ENCODE results near the gene FUT2.
"Not testable (repeated sequence)": the region's sequence is repeated elsewhere in the genome, so short reads cannot be mapped to it uniquely, and the experiment has no call there.

The FUT2 gene

GRCh38 chr19:48695743-48696352 is at the start of gene FUT2:
FUT2 (plus strand) TSS chr19:48695971; CDS start chr19:48702957, 6,986 bp downstream.
- peak; percentile 77 for DNase-seq

- peak; percentile 88 for DNase-seq
These were observed 49.6 kb upstream of the FUT2 start, which contains the start of gene CA11 for GRCh38 chr19:48646001-48646721. CA11 (minus strand) TSS chr19:48646187; CDS start chr19:48645632, 555 bp downstream.

DNA sequence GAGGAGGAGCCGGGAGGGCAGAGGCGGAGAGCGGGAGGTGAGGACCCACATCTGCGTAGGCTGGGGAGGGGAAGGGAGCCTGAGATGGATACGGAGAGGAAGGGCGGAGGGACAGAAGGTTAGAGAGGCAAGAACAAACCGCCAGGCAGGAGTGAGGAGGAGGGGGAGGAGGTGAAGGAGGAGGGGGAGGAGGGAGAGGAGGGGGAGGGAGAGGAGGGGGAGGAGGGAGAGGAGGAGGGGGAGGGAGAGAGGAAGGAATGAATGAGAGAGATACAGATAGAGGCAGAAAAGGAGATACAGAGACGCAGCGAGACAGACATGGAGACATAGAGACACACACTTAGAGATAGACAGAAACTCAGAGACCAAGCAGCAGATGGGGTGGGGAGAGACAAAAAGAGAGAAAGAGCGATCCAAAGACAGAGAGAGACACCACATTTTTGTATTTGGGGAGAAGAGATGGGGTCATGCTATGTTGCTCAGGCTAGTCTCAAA is 49.0 kb upstream of the FUT2 start:
- DNase-seq: no peak

DNA sequence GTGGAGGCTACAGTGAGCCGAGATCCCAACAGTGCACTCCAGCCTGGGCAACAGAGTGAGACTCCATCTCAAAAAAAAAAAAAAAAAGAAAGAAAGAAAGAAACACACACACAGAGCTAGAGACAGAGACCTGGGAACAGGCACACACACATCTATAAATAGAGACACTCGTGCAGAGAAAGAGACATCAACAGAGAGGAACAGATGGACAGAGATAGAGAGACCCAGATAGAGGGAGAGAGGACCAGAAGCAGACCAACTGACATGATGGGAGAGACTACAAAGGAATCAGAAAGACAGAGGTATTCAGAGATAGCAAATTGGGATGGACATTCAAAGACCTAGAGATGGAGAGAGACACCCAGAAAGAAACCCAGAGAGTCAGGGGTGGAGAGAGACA is 47.6 kb upstream of the FUT2 start:
- no peak for DNase-seq

DNA sequence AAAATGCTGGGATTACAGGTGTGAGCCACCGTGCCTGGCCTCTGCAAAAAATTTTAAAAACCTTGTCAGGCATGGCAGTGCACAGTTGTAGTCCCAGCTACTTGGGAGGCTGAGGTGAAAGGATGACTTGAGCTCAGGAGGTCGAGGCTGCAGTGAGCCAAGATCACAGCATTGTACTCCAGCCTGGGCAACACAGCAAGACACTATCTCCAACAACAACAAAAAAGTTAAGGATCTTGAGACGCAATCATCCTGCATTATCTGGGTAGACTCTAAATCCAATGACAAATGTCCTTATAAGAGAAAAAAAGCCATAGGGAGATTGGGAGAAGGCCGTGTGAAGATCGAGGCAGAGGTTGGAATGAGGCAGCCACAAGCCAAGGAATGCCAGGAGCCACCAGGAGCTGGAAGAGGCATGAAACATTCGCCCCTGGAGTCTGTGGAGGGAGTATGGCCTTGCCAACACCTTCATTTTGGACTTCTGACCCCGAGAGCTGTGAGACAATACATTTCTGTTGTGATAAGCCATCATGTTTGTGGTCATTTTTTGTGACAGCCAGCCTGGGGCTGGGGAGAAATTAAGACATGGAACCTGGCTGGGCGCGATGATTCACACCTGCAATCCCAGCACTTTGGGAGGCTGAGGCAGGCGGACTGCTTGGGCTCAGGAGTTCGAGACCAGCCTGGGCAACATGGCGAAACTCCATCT is 44.6 kb upstream of the FUT2 start:
- no peak for DNase-seq

GRCh38 chr19:48651683-48652048 is 44.1 kb upstream of the FUT2 start:
- DNase-seq: no peak

DNA sequence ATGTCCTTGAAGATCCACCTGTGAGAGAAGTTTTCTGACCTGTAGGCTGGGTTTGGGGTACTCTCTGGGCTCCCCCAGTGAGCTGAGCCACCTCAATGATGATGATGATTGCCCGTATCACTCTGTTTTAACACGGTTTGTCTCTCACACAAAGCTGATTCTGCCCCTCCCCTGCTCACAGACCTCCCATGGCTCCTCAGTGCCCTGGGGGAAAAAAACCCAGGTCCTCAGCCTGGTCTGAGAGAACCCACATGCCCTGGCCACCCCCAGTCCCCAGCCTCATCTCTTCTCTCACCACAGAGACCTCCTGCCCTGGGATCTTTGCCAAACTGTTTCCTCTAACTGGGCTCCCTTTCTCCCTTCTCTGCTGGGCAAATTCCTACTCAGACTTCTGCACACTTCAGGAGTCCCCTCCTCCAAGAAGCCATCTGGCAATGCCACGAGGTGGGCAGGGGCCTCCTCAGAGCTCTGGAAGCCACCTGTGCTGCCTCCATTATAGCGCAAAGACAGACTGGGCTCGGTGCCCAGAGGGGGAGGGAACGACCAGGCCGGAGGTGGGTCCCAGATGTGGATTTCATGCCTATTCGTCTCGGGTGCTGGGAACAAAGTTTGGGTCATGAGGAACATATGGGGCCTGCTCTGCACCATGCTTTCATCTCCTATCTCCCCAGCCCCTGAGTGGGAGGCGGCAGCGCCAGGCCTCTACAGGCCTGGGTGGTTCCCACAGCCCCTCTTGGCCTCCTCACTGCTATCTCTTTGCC is 41.3 kb upstream of the FUT2 start:
- peak; percentile 91 for DNase-seq

GRCh38 chr19:48656840-48657474 is 38.8 kb upstream of the FUT2 start:
- no peak for DNase-seq

GRCh38 chr19:48657828-48658227 is 37.9 kb upstream of the FUT2 start:
- not testable (repeated sequence) for DNase-seq

- no peak for DNase-seq
These were observed 37.3 kb upstream of the FUT2 start for GRCh38 chr19:48658483-48658882.

DNA sequence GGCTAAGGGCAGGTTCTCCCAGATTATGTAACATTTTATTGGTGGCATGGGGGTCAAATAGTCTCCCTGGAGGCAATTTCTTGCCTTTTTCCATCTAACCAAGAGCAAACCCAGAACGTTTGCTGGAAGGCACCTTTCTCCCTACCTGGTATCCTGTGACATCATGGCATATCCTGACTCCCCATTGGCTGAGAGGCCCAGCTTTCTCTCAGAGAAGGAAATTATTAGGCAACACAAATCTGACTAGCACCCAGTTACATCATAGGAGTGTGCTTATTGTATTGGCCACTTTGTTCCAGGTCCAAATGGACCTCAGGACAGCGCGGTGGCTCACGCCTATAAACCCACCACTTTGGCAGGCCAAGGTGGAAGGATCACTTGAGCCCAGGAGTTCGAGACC is 36.0 kb upstream of the FUT2 start:
- no peak for DNase-seq

DNA sequence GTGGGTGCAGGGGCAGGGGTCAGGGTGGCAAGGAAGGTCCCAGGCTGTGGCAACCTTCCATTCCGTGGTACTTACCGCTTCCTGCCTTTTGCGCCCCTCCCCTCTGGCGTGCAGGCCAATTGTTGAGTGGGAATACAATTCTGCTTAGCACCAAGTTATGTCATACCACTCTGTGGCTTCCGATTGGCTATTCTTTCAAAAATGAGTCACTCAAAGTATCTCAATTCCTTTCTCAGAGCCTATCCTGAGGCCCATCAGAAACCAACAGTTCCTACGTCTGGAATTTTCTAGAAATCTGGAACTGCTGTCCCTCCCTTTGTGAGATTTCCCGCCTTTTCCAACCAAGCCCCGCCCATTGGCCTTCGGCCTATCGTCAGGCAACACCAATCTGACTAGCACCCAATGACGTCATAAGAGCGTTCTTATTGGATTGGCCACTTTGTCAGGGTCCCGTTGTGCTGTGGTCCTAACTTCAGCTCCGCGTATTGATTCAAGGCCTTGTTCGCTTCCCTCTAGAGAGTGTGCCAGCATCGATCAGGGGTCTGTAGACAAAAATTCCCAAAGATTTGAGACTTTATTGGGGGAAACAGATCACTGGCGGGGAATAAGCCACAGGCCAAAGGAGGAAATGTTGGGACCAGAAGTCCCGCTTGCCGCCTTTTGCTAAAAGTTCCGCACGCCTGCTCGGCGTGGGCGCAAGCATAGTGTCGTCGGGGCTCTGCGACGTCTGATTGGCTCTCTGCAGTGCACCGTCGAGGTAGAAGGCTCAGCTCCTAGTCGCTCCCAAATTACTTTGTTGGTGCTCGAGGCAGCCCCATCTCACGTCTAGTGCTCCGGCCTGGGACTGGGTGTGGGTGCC is 34.7 kb upstream of the FUT2 start:
- DNase-seq: peak; percentile 80

DNA sequence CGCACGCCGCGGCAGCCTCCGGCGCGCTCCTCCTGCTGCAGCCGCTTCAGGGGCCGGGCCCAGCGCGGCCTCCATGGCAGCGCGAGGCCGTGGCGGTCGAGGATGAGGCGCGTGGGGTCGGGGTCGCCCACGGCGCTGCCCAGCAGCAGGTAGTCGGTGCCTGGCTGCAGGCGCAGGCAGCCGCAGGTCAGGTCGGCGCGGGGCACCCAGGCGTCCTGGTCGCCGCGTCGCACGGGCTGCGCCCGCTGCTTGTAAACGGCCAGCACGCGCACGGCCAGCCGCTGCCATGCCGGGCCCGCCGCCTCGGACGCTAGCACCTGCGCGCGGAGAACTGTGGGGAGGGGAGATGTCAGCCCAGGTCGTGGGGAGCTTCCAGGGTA is 34.1 kb upstream of the FUT2 start:
- no peak for DNase-seq

- DNase-seq: no peak
These were observed 32.1 kb upstream of the FUT2 start for GRCh38 chr19:48663667-48664066.

- DNase-seq: no peak
These were observed 31.3 kb upstream of the FUT2 start for GRCh38 chr19:48664476-48664875.

DNA sequence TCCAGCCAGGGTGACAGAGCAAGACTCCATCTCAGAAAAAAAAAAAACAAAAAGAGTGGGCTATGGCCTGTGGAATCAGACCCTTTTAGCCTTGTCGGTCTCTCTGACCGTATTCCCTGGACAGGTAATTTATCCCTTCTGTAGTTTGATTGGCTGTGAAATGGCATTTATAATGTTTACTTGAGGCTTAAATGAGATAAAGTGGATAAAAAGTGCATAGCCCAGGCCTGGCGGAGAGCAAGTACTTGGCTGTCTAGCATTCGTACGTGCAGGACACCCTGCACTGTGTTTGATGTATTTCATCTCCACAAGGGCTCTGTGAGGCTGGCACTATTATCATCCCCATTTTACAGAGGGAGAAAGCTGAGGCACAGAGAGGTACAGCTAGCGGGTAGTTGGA is 30.0 kb upstream of the FUT2 start:
- DNase-seq: no peak

GRCh38 chr19:48668332-48668731 is 27.4 kb upstream of the FUT2 start:
- no peak for DNase-seq

- DNase-seq: no peak
These were observed 27.0 kb upstream of the FUT2 start for GRCh38 chr19:48668761-48669160.

GRCh38 chr19:48669903-48670668 is 25.7 kb upstream of the FUT2 start:
- no peak for DNase-seq

DNA sequence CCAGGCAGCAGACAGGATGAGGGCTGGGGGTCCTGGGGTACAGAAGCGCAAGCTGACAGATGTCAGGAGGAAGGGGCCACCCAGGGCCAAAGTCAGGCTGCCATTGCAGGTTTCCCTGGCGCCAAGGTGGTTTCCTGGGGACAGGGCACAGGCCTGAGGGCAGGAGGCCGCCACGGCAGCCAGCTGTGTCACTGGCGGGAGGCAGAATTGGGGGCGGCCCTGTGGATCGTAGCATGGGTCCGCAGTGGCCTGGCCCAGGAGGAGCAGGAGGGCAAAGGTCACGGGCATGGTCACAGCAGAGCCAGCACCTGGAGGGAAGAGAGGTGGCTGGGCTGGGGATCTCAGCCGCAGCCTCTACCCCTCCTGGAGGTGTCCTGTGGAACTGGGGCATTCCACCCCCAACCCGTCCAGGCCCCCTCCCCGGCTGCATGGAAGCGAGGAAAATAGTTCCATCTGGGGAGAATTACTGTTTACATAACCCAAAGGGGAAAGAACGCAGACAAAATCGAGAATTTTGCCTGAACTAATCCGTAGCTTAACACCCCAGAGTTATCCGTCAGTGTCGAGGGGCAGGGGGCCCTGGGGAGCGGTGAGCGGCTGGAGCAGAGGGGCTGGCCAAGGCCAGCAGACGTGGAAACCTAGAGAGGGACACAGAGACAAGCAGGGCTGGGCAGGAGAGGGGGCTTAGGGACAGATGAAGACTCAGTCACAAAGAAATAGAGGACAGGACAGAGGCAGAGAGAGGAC is 24.9 kb upstream of the FUT2 start:
- DNase-seq: no peak
